Panc1 (cell line): Measurements from ENCODE around the gene PPARG. TPM values are rescaled to one million over a fixed set of nuclear protein-coding genes. Genes with fewer than 3 reads are reported as not detected.
"Not testable (repeated sequence)": the region's sequence is repeated elsewhere in the genome, so short reads cannot be mapped to it uniquely, and the experiment has no call there.

ENCODE experiments used
- ATAC-seq: fragments of 200-7000 bp; cut with Tn5 transposase; 2 replicates; pipeline ENCODE4 v1.9.1; 2020; ENCODE audit warnings: mild to moderate bottlenecking, moderate library complexity
- BruUV-seq: library from RNA; stranded (reverse); fragments of 400-500 nt; replicated peaks from 2 replicates; lab custom pipeline; 2021; lab: Mats Ljungman, UMichigan
- CTCF ChIA-PET: fragments of 300-600 bp; sonication (Branson Sonifier 250); formaldehyde crosslinking; loops from one replicate; lab custom pipeline; 2022; ENCODE audit warnings: antibody characterized with exemption; lab: Charles Lee
- POLR2A ChIA-PET: fragments of 300-600 bp; sonication (Branson Sonifier 250); formaldehyde crosslinking; loops from one replicate; lab custom pipeline; 2022; ENCODE audit warnings: antibody characterized with exemption; lab: Charles Lee
- DNase-seq: peaks from one replicate; pipeline ENCODE4 v3.0.0-alpha.2; 2010; ENCODE audit warnings: low read depth, low spot score
- H3K27ac ChIP-seq: 2 replicates; pipeline ENCODE4 v1.5.1; 2011; ENCODE audit warnings: mild to moderate bottlenecking, low read length, inconsistent platforms
- H3K27me3 ChIP-seq: fragments of 200-500 bp; sonication (Bioruptor generic); 2 replicates; pipeline ENCODE4 v1.6.0; 2014; ENCODE audit warnings: low read length, inconsistent platforms; ENCODE audit not compliant: control insufficient read depth, insufficient read depth
- H3K36me3 ChIP-seq: fragments of 200-500 bp; sonication (Bioruptor generic); 2 replicates; pipeline ENCODE4 v1.5.1; 2014; ENCODE audit warnings: inconsistent platforms, mild to moderate bottlenecking, low read length, moderate library complexity; ENCODE audit not compliant: control insufficient read depth, insufficient read depth
- H3K4me1 ChIP-seq: 2 replicates; pipeline ENCODE4 v1.5.1; 2011; ENCODE audit warnings: inconsistent platforms, mild to moderate bottlenecking, low read length, moderate library complexity; ENCODE audit not compliant: control insufficient read depth, insufficient read depth
- H3K4me3 ChIP-seq, 2 experiments: 2 replicates each; pipeline ENCODE4 v1.5.1; 2011 to 2012; ENCODE audit warnings: low read depth in 2 of 2, low read length in 2 of 2, mild to moderate bottlenecking in 2 of 2, inconsistent platforms in 1 of 2, moderate library complexity in 1 of 2
- H3K9me3 ChIP-seq: fragments of 200-500 bp; sonication (Bioruptor generic); 2 replicates; pipeline ENCODE4 v1.5.1; 2014; ENCODE audit warnings: low read depth, mild to moderate bottlenecking, inconsistent platforms, low read length, moderate library complexity; ENCODE audit not compliant: control insufficient read depth, insufficient read depth
- POLR2AphosphoS5 ChIP-seq: IDR thresholded peaks from 2 replicates; pipeline ENCODE4 v1.6.1; 2012; ENCODE audit warnings: mild to moderate bottlenecking, low read depth, low read length, moderate library complexity
- SIN3A ChIP-seq: IDR thresholded peaks from 2 replicates; pipeline ENCODE4 v1.6.1; 2012; ENCODE audit warnings: low read depth, mild to moderate bottlenecking, low read length, moderate library complexity, borderline replicate concordance; ENCODE audit not compliant: insufficient read depth
- TCF7L2 ChIP-seq: IDR thresholded peaks from 2 replicates; pipeline ENCODE4 v1.6.1; 2011; ENCODE audit warnings: mild to moderate bottlenecking, low read depth, low read length, inconsistent platforms
- in situ Hi-C: cut with HindIII; loops from 2 replicates; pipeline ENCODE4 v1.10.0; 2016; ENCODE audit warnings: low sequenced_read_pairs, low pct_unique_long_range_greater_than_20kb
- intact Hi-C: fragments of 100-400 bp; cut with micrococcal nuclease; formaldehyde crosslinking; loops from one replicate; pipeline ENCODE4 v1.10.0; 2022; ENCODE audit not compliant: unreplicated experiment
- total RNA-seq: library from RNA; stranded (reverse); gene quantifications from one replicate; pipeline ENCODE4 v1.2.1, GENCODE V29; 2021; ENCODE audit not compliant: unreplicated experiment
- TF ChIP-seq, protein P1 (sequence below): fragments of 450-650 bp; IDR thresholded peaks from 2 replicates; pipeline ENCODE4 v1.5.1; 2017; ENCODE audit warnings: mild to moderate bottlenecking
- TF ChIP-seq, protein P2 (sequence below), 2 experiments: IDR thresholded peaks; 2 replicates each; pipeline ENCODE4 v1.6.1; 2011 to 2012; ENCODE audit warnings: low read depth in 2 of 2, control low read depth in 1 of 2, low read length in 1 of 2, mild to moderate bottlenecking in 1 of 2, moderate library complexity in 1 of 2; ENCODE audit not compliant: insufficient read depth in 1 of 2

The PPARG gene
- total RNA-seq, 1 experiment from 2014 or later, result 88.1 TPM

DNA sequence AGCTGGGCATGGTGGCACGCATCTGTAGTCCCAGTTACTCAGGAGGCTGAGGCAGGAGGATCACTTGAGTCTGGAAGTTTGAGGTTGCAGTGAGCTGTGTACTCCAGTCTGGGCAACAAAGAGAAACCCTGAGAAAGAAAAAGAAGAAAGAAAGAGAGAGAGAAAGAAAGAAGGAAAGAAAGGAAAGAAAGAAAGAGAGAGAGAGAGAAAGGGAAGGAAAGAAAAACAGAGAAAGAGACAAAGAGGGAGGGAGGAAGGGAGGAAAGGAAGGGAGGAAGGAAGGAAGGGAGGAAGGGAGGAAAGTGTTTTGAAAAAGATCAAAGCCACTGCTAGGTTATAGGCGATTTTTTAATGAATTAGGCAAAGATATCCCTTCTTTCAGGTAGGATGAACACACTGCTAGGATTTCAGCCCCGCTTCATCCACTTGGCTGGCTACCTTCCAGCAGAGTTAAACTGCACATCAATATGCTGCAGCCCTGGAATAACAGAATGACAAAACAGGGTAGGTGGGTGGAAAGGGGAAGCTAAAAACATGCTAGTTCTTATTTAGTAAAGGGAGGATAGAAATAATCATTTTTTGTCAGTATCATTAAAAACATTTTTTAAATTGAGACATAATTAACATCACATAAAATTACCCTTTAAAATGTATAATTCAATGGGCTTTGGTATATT, 12.8 kb upstream of the PPARG start:
- intact Hi-C loops (no loop called here), in situ Hi-C loops (no loop called here)
- CTCF ChIA-PET, result no interaction called here
- Histone ChIP-seq H3K4me3 (no peak overlapping the region), H3K27me3 (no peaks in the 10 kb centered on the region), H3K27ac (peak overlapping the region; percentile 15; the same call in 1 of the 2 replicates), H3K36me3 (no peaks in the 10 kb centered on the region), H3K9me3 (no peaks in the 10 kb centered on the region), H3K4me1 (peaks cover 12% of the 10 kb centered on the region)
- TF ChIP-seq, protein P1, sequence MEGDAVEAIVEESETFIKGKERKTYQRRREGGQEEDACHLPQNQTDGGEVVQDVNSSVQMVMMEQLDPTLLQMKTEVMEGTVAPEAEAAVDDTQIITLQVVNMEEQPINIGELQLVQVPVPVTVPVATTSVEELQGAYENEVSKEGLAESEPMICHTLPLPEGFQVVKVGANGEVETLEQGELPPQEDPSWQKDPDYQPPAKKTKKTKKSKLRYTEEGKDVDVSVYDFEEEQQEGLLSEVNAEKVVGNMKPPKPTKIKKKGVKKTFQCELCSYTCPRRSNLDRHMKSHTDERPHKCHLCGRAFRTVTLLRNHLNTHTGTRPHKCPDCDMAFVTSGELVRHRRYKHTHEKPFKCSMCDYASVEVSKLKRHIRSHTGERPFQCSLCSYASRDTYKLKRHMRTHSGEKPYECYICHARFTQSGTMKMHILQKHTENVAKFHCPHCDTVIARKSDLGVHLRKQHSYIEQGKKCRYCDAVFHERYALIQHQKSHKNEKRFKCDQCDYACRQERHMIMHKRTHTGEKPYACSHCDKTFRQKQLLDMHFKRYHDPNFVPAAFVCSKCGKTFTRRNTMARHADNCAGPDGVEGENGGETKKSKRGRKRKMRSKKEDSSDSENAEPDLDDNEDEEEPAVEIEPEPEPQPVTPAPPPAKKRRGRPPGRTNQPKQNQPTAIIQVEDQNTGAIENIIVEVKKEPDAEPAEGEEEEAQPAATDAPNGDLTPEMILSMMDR, result no peak
- TF ChIP-seq SIN3A (no peak), TCF7L2 (no peak), POLR2AphosphoS5 (no peak)
- TF ChIP-seq, protein P2, sequence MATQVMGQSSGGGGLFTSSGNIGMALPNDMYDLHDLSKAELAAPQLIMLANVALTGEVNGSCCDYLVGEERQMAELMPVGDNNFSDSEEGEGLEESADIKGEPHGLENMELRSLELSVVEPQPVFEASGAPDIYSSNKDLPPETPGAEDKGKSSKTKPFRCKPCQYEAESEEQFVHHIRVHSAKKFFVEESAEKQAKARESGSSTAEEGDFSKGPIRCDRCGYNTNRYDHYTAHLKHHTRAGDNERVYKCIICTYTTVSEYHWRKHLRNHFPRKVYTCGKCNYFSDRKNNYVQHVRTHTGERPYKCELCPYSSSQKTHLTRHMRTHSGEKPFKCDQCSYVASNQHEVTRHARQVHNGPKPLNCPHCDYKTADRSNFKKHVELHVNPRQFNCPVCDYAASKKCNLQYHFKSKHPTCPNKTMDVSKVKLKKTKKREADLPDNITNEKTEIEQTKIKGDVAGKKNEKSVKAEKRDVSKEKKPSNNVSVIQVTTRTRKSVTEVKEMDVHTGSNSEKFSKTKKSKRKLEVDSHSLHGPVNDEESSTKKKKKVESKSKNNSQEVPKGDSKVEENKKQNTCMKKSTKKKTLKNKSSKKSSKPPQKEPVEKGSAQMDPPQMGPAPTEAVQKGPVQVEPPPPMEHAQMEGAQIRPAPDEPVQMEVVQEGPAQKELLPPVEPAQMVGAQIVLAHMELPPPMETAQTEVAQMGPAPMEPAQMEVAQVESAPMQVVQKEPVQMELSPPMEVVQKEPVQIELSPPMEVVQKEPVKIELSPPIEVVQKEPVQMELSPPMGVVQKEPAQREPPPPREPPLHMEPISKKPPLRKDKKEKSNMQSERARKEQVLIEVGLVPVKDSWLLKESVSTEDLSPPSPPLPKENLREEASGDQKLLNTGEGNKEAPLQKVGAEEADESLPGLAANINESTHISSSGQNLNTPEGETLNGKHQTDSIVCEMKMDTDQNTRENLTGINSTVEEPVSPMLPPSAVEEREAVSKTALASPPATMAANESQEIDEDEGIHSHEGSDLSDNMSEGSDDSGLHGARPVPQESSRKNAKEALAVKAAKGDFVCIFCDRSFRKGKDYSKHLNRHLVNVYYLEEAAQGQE (IDR thresholded peaks at IDR 0.05; ENCODE audit: insufficient read depth in 1 of 2, low read depth in 2 of 2, low read length in 1 of 2), result no peak
- no peak for ATAC-seq
- POLR2A ChIA-PET, result interaction anchor here (0.5 kb wide), 1 partner anchor 32 kb away, joined by 4 read pairs; no protein-coding TSS in a partner anchor
- DNase-seq, result no peak
- BruUV-seq, result no TSS peak

DNA sequence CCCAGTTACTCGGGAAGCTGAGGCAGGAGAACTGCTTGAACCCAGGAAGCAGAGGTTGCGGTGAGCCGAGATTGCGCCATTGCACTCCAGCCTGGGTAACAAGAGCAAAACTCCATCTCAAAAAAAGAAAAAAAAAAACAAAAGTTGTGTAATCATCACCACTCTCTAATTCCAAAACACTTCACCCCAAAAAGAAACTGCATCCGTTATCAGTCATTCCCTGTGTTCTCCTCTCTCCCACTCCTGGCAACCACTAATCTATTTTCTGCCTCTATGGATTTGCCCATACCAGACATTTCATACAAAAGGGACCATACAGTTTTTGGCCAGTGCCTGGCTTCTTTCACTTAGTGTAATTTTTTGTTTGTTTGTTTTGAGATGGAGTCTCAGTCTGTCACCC, 12.0 kb upstream of the PPARG start:
- BruUV-seq, POLR2A ChIA-PET, ATAC-seq, in situ Hi-C loops, intact Hi-C loops, H3K27ac ChIP-seq, H3K9me3 ChIP-seq, DNase-seq, CTCF ChIA-PET, H3K27me3 ChIP-seq, H3K36me3 ChIP-seq, H3K4me3 ChIP-seq: not testable (repeated sequence)
- peaks cover 12% of the 10 kb centered on the region for H3K4me1 ChIP-seq

DNA sequence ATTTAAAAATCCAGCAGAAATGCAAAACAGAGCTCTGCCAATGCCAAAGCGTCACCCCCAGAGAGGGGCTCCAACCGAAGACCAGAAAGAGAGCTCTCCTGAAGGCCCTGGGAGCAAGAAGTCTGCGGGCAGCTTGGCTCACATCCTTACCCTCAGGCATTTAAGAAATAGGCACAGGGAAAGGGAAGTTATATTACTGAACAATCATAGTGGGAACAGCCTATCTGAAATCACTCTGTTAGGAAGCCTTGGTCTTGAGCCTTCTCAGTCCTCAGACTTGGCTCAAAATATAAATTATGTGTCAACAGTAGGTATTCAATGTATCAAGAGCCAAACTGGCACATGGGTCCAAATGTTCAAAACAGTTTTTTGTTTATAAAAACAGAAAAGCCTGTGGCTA, 10.3 kb upstream of the PPARG start:
- DNase-seq (no peak), ATAC-seq (0 out of 2 replicates have a peak, but pooled peaks have one; percentile 40)
- no TSS peak for BruUV-seq
- in situ Hi-C loops, result no loop called here
- CTCF ChIA-PET, result no interaction called here
- POLR2A ChIA-PET, result no interaction called here
- Histone ChIP-seq H3K4me1 (peaks cover 12% of the 10 kb centered on the region), H3K27me3 (no peaks in the 10 kb centered on the region), H3K36me3 (no peaks in the 10 kb centered on the region), H3K4me3 (no peak overlapping the region), H3K27ac (no peak overlapping the region), H3K9me3 (no peaks in the 10 kb centered on the region)
- TF ChIP-seq POLR2AphosphoS5 (no peak), TCF7L2 (no peak), SIN3A (no peak)
- TF ChIP-seq, protein P1, result no peak
- TF ChIP-seq, protein P2 (IDR thresholded peaks at IDR 0.05; ENCODE audit: insufficient read depth in 1 of 2, low read depth in 2 of 2, low read length in 1 of 2), result no peak
- intact Hi-C loops, result no loop called here
